CD4-positive, alpha-beta T cell (primary cell): Measurements from ENCODE around the gene RHOBTB3. TPM values are rescaled to one million over a fixed set of nuclear protein-coding genes. Genes with fewer than 3 reads are reported as not detected.

Experiments used
- ATAC-seq: fragments of 200-7000 bp; cut with Tn5 transposase; one replicate; pipeline ENCODE4 v1.10.0; 2022; ENCODE audit warnings: mild to moderate bottlenecking; ENCODE audit not compliant: poor library complexity
- CTCF ChIA-PET: fragments of 350-600 bp; sonication (Branson Sonifier 250); formaldehyde crosslinking; loops from one replicate; lab custom pipeline; 2021; ENCODE audit warnings: antibody characterized with exemption, inconsistent platforms; lab: Charles Lee
- POLR2A ChIA-PET: fragments of 350-600 bp; sonication (Branson Sonifier 250); formaldehyde crosslinking; loops from one replicate; lab custom pipeline; 2021; ENCODE audit warnings: antibody characterized with exemption, inconsistent platforms; lab: Charles Lee
- DNase-seq, 14 experiments: peaks; one replicate each; pipeline ENCODE4 v3.0.0-alpha.2; 2013 to 2020; ENCODE audit warnings: mixed read lengths in 2 of 14
- H3K27ac ChIP-seq, 2 donors: one replicate each; pipeline versions ENCODE4 v1.5.1 to v1.7.0; 2013; ENCODE audit warnings: low read length in 2 of 2, low read depth in 1 of 2, mild to moderate bottlenecking in 1 of 2
- H3K27me3 ChIP-seq, 2 experiments: 1 replicate in 1 of 2; 2 replicates in 1 of 2; pipeline versions ENCODE4 v1.6.1 to v1.7.0; 2013; ENCODE audit warnings: low read length in 2 of 2, control low read depth in 1 of 2, mild to moderate bottlenecking in 1 of 2, moderate library complexity in 1 of 2; ENCODE audit not compliant: insufficient read depth in 2 of 2, control insufficient read depth in 1 of 2
- H3K36me3 ChIP-seq: one replicate; pipeline ENCODE4 v1.6.1; 2013; ENCODE audit warnings: low read length, control low read depth; ENCODE audit not compliant: insufficient read depth
- H3K4me1 ChIP-seq: one replicate; pipeline ENCODE4 v1.6.1; 2013; ENCODE audit warnings: low read length, control low read depth; ENCODE audit not compliant: insufficient read depth
- H3K4me3 ChIP-seq: one replicate; pipeline ENCODE4 v1.5.1; 2013; ENCODE audit warnings: mild to moderate bottlenecking, low read length, moderate library complexity
- H3K9me3 ChIP-seq, 2 experiments: 1 replicate in 1 of 2; 2 replicates in 1 of 2; pipeline versions ENCODE4 v1.6.1 to v1.7.0; 2013; ENCODE audit warnings: low read length in 2 of 2, mild to moderate bottlenecking in 2 of 2, control low read depth in 1 of 2, moderate library complexity in 1 of 2; ENCODE audit not compliant: control insufficient read depth in 1 of 2, insufficient read depth in 1 of 2
- H3K27ac Mint-ChIP-seq: one replicate; pipeline ENCODE4 v1.8.0; 2020; ENCODE audit warnings: mixed read lengths
- H3K27me3 Mint-ChIP-seq: one replicate; pipeline ENCODE4 v1.8.0; 2021; ENCODE audit warnings: mixed read lengths
- H3K36me3 Mint-ChIP-seq: one replicate; pipeline ENCODE4 v1.8.0; 2021; ENCODE audit warnings: low read depth, mixed read lengths
- H3K4me1 Mint-ChIP-seq: one replicate; pipeline ENCODE4 v1.8.0; 2021; ENCODE audit warnings: low read depth, mixed read lengths
- H3K4me3 Mint-ChIP-seq: one replicate; pipeline ENCODE4 v1.8.0; 2020; ENCODE audit warnings: mild to moderate bottlenecking, mixed read lengths
- H3K9me3 Mint-ChIP-seq: one replicate; pipeline ENCODE4 v1.8.0; 2020; ENCODE audit warnings: mixed read lengths
- intact Hi-C, 2 experiments: fragments of 100-400 bp; cut with DNase I in 1 of 2; cut with micrococcal nuclease in 1 of 2; formaldehyde crosslinking; loops; one replicate each; pipeline versions ENCODE4 v1.15.1 to v1.9.0; 2023 to 2025; cut with DNase I, micrococcal nuclease
- total RNA-seq, 174 experiments: library from RNA in 2 of 174; stranded (reverse) in 2 of 174; gene quantifications; one replicate each; pipeline ENCODE4 v1.2.3 and lab custom pipeline; 2021 to 2026
- TF ChIP-seq, protein P1 (sequence below): fragments of 200-600 bp; IDR thresholded peaks from one replicate; pipeline ENCODE4 v1.8.0; 2022; ENCODE audit warnings: antibody characterized with exemption, mild to moderate bottlenecking

Gene RHOBTB3
- total RNA-seq, 2 experiments from 2014 or later: 3.8 to 4.3 TPM

- ChIA-PET POLR2A (interaction anchor here (1.0 kb wide), 1 partner anchor 11 kb away, joined by 5 read pairs; no protein-coding TSS in a partner anchor), CTCF (no interaction called here)
- no peak overlapping the region for H3K27ac Mint-ChIP-seq
- TF ChIP-seq, protein P1, sequence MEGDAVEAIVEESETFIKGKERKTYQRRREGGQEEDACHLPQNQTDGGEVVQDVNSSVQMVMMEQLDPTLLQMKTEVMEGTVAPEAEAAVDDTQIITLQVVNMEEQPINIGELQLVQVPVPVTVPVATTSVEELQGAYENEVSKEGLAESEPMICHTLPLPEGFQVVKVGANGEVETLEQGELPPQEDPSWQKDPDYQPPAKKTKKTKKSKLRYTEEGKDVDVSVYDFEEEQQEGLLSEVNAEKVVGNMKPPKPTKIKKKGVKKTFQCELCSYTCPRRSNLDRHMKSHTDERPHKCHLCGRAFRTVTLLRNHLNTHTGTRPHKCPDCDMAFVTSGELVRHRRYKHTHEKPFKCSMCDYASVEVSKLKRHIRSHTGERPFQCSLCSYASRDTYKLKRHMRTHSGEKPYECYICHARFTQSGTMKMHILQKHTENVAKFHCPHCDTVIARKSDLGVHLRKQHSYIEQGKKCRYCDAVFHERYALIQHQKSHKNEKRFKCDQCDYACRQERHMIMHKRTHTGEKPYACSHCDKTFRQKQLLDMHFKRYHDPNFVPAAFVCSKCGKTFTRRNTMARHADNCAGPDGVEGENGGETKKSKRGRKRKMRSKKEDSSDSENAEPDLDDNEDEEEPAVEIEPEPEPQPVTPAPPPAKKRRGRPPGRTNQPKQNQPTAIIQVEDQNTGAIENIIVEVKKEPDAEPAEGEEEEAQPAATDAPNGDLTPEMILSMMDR: no peak
- no peaks in the 10 kb centered on the region for H3K27me3 ChIP-seq
- H3K4me1 ChIP-seq: peaks cover 20% of the 10 kb centered on the region
- no peak overlapping the region for H3K4me3 ChIP-seq
- DNase-seq (no peak), ATAC-seq (no peak)
- intact Hi-C loops: no loop called here
- no peaks in the 10 kb centered on the region for H3K27me3 Mint-ChIP-seq
- H3K27ac ChIP-seq: no peak overlapping the region
- no peaks in the 10 kb centered on the region for H3K36me3 Mint-ChIP-seq
- H3K4me3 Mint-ChIP-seq: no peak overlapping the region
- no peaks in the 10 kb centered on the region for H3K9me3 Mint-ChIP-seq
- H3K36me3 ChIP-seq: no peaks in the 10 kb centered on the region
- no peaks in the 10 kb centered on the region for H3K9me3 ChIP-seq
- H3K4me1 Mint-ChIP-seq: peaks cover 11% of the 10 kb centered on the region
These were observed 17.0 kb upstream of the RHOBTB3 start for GRCh38 chr5:95713960-95714710.

DNA sequence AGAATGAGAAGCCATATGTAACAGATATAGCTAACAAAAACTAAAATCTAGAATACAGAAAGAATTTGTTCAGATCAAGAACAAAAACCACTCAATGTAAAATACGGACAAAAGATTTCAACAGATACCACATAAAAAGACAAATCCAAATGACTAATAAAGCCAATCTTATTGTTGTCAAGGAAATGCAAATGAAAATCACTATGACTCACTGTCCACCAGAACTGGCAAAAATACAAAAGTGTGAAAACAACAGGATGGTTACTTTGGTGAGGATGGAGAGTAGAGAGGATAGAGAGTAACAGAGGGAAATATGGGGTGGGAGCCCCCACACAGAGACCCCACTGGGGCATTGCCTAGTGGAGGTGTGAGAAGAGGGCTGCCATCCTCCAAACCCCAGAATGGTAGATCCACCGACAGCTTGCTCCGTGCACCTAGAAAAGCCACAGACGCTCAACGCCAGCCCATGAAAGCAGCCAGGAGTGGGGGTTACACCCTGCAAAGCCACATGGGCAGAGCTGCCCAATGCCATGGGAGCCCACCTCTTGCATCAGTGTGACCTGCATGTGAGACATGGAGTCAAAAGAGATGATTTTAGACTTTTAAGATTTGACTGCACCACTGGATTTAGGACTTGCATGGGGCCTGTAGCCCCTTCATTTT is 15.2 kb upstream of the RHOBTB3 start:
- Histone ChIP-seq H3K36me3 (no peaks in the 10 kb centered on the region), H3K4me3 (no peak overlapping the region), H3K9me3 (no peaks in the 10 kb centered on the region), H3K4me1 (peaks cover 22% of the 10 kb centered on the region), H3K27me3 (no peaks in the 10 kb centered on the region), H3K27ac (no peak overlapping the region)
- TF ChIP-seq, protein P1: no peak
- no peaks in the 10 kb centered on the region for H3K27me3 Mint-ChIP-seq
- ChIA-PET POLR2A (no interaction called here), CTCF (no interaction called here)
- H3K9me3 Mint-ChIP-seq: no peaks in the 10 kb centered on the region
- ATAC-seq (no peak), DNase-seq (no peak)
- H3K4me3 Mint-ChIP-seq: no peak overlapping the region
- intact Hi-C loops: no loop called here
- H3K4me1 Mint-ChIP-seq: peaks cover 11% of the 10 kb centered on the region
- H3K27ac Mint-ChIP-seq: no peak overlapping the region
- no peaks in the 10 kb centered on the region for H3K36me3 Mint-ChIP-seq

DNA sequence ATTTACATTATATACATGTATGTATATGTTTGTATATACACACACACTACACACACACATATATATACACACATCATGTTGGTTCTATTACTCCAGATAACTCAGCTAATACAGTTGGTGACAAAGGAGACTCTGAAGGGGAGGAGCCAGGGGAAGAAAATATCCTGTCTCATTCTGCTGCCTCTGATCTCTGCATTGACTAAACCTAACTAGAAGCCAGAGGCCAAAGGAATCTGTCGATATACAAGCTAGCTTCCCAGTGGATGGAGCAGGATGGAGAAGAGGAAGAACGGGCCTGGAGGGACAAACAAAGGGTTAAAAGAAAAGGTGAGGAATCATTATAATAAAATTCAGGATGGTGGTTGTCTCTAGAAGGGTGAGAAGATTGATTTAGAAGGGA is 13.7 kb upstream of the RHOBTB3 start:
- no peaks in the 10 kb centered on the region for H3K9me3 ChIP-seq
- no peaks in the 10 kb centered on the region for H3K36me3 ChIP-seq
- DNase-seq (no peak), ATAC-seq (no peak)
- H3K27me3 Mint-ChIP-seq: no peaks in the 10 kb centered on the region
- no peaks in the 10 kb centered on the region for H3K9me3 Mint-ChIP-seq
- H3K4me3 ChIP-seq: no peak overlapping the region
- CTCF ChIA-PET: interaction anchor here (1.1 kb wide), 1 partner anchor 8 kb away, joined by 3 read pairs; no protein-coding TSS in a partner anchor
- peaks cover 11% of the 10 kb centered on the region for H3K4me1 Mint-ChIP-seq
- intact Hi-C loops: no loop called here
- H3K4me1 ChIP-seq: peaks cover 22% of the 10 kb centered on the region
- POLR2A ChIA-PET: interaction anchor here (1.0 kb wide), 1 partner anchor 13 kb away, joined by 3 read pairs; no protein-coding TSS in a partner anchor
- no peak overlapping the region for H3K27ac Mint-ChIP-seq
- no peaks in the 10 kb centered on the region for H3K36me3 Mint-ChIP-seq
- no peak overlapping the region for H3K4me3 Mint-ChIP-seq
- no peak overlapping the region for H3K27ac ChIP-seq
- H3K27me3 ChIP-seq: no peaks in the 10 kb centered on the region
- TF ChIP-seq, protein P1: no peak
